A673 (cell line): Measurements from ENCODE around the gene CIDEA. TPM values are rescaled to one million over a fixed set of nuclear protein-coding genes. Genes with fewer than 3 reads are reported as not detected.

Source experiments
- BruUV-seq: library from RNA; stranded (reverse); fragments of 400-500 nt; replicated peaks from 2 replicates; lab custom pipeline; 2021; lab: Mats Ljungman, UMichigan
- CTCF ChIA-PET: fragments of 300-600 bp; sonication (Branson Sonifier 250); formaldehyde crosslinking; loops from one replicate; lab custom pipeline; 2022; ENCODE audit warnings: antibody characterized with exemption; lab: Charles Lee
- POLR2A ChIA-PET: fragments of 300-600 bp; sonication (Branson Sonifier 250); formaldehyde crosslinking; loops from one replicate; lab custom pipeline; 2022; ENCODE audit warnings: antibody characterized with exemption; ENCODE audit not compliant: low non-redundant PET; lab: Charles Lee
- DNase-seq: peaks from one replicate; pipeline ENCODE4 v3.0.0-alpha.2; 2015; ENCODE audit warnings: low spot score
- H3K27ac ChIP-seq: fragments of 200-600 bp; sonication (generic); 2 replicates; pipeline ENCODE4 v1.5.1; 2016; ENCODE audit warnings: mixed run types, low read depth, mild to moderate bottlenecking, mixed read lengths, antibody characterized with exemption, low read length; ENCODE audit not compliant: poor library complexity, severe bottlenecking
- H3K27me3 ChIP-seq: fragments of 200-600 bp; sonication (generic); replicated peaks from 2 replicates; pipeline ENCODE4 v1.6.1; 2017; ENCODE audit warnings: mixed run types, low read depth, mild to moderate bottlenecking, mixed read lengths, antibody characterized with exemption, low read length; ENCODE audit not compliant: insufficient read depth, poor library complexity
- H3K36me3 ChIP-seq: fragments of 200-600 bp; sonication (generic); 2 replicates; pipeline ENCODE4 v1.6.1; 2016; ENCODE audit warnings: mixed run types, mild to moderate bottlenecking, mixed read lengths, antibody characterized with exemption, low read length; ENCODE audit not compliant: insufficient read depth, poor library complexity, severe bottlenecking
- H3K4me1 ChIP-seq: fragments of 200-600 bp; sonication (generic); 2 replicates; pipeline ENCODE4 v1.6.1; 2017; ENCODE audit warnings: mixed run types, mild to moderate bottlenecking, mixed read lengths, antibody characterized with exemption, low read length; ENCODE audit not compliant: insufficient read depth, poor library complexity, severe bottlenecking
- H3K4me3 ChIP-seq: fragments of 200-600 bp; sonication (generic); 2 replicates; pipeline ENCODE4 v1.5.1; 2016; ENCODE audit warnings: low read depth, mixed run types, mild to moderate bottlenecking, mixed read lengths, low read length; ENCODE audit not compliant: poor library complexity, severe bottlenecking
- H3K9me3 ChIP-seq: fragments of 200-600 bp; sonication (generic); 2 replicates; pipeline ENCODE4 v1.6.1; 2016; ENCODE audit warnings: mixed run types, low read depth, mild to moderate bottlenecking, mixed read lengths, antibody characterized with exemption, low read length; ENCODE audit not compliant: poor library complexity, severe bottlenecking
- CTCF ChIP-seq: fragments of 300-800, 200-600 bp; sonication (generic); conservative IDR thresholded peaks from 2 replicates; pipeline ENCODE4 v1.5.1; 2017; ENCODE audit warnings: low read depth, mild to moderate bottlenecking, antibody characterized with exemption, low read length, moderate library complexity, mixed read lengths
- EZH2 ChIP-seq: fragments of 200-600 bp; sonication (generic); IDR thresholded peaks from 2 replicates; pipeline ENCODE4 v1.6.1; 2017; ENCODE audit warnings: borderline replicate concordance, low read depth, mild to moderate bottlenecking, mixed read lengths, antibody characterized with exemption, low read length; ENCODE audit not compliant: poor library complexity, severe bottlenecking
- intact Hi-C: fragments of 100-400 bp; cut with micrococcal nuclease; formaldehyde crosslinking; loops from one replicate; pipeline ENCODE4 v1.10.0; 2022; ENCODE audit not compliant: unreplicated experiment
- total RNA-seq: library from RNA; stranded (reverse); gene quantifications from 2 replicates; pipeline ENCODE4 v1.2.3, GENCODE V29; 2021

CIDEA gene
- total RNA-seq, 1 experiment from 2014 or later = not detected

DNA sequence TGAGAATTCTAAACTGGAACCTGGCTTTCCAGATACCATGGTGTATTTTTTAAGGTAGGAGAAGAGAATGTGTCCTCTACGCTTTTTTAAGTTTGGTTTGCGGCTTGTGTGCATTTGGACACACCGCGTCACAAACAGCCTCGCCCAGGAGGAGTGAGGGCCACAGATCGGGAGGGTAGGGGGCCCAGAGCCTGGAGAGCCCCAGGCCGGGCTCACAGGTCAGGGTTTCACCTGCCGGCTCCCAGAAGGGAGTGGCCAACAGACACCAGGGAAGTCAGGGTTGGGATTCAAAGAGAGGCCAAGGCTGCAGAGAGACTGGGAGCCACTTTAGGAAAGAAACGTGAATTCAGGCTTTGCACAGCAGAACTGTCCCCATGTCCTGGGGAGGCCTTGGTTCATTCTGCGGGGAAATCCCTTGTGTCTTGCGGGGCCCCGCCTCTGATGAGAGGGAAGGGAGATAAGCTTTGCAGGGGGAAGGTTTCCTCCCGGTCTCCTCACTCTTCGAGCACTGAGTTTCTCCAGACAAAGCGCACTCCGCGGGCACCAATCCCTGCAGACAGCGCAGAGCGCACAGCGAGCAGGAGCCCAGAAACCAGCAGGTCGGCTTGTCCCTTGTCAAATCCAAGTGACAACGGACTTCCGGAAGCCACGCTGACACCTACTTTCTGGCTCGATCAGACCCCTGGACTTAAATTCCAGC is 51.9 kb downstream of the CIDEA start:
- Histone ChIP-seq H3K27me3 (no peaks in the 10 kb centered on the region), H3K9me3 (peaks cover 2% of the 10 kb centered on the region), H3K27ac (no peak overlapping the region), H3K4me1 (peaks cover 5% of the 10 kb centered on the region), H3K36me3 (peaks cover 15% of the 10 kb centered on the region), H3K4me3 (no peak overlapping the region)
- intact Hi-C loops = loop anchor here (5.0 kb wide), 1 partner anchor 49 kb away; no protein-coding TSS in a partner anchor
- CTCF ChIA-PET = no interaction called here
- DNase-seq = no peak
- no TSS peak for BruUV-seq
- TF ChIP-seq CTCF (no peak), EZH2 (no peak)
- POLR2A ChIA-PET = no interaction called here

- no peak for TF ChIP-seq EZH2
- TF ChIP-seq CTCF = no peak
- H3K27ac ChIP-seq = peak overlapping the region; percentile 74
- peak; percentile 53 for DNase-seq
- intact Hi-C loops = loop anchor here (5.0 kb wide), 1 partner anchor 50 kb away; no protein-coding TSS in a partner anchor
- POLR2A ChIA-PET = no interaction called here
- CTCF ChIA-PET = interaction anchor here (1.6 kb wide), 1 partner anchor 35 kb away, joined by 8 read pairs; no protein-coding TSS in a partner anchor
- H3K4me3 ChIP-seq = peak overlapping the region; percentile 97
- H3K9me3 ChIP-seq = peaks cover 12% of the 10 kb centered on the region
- BruUV-seq = TSS peak; percentile 81
- H3K4me1 ChIP-seq = peaks cover 5% of the 10 kb centered on the region
- H3K27me3 ChIP-seq = no peaks in the 10 kb centered on the region
- H3K36me3 ChIP-seq = peaks cover 24% of the 10 kb centered on the region
Measured at GRCh38 chr18:12306752-12307700, 52.9 kb downstream of the CIDEA start.

DNA sequence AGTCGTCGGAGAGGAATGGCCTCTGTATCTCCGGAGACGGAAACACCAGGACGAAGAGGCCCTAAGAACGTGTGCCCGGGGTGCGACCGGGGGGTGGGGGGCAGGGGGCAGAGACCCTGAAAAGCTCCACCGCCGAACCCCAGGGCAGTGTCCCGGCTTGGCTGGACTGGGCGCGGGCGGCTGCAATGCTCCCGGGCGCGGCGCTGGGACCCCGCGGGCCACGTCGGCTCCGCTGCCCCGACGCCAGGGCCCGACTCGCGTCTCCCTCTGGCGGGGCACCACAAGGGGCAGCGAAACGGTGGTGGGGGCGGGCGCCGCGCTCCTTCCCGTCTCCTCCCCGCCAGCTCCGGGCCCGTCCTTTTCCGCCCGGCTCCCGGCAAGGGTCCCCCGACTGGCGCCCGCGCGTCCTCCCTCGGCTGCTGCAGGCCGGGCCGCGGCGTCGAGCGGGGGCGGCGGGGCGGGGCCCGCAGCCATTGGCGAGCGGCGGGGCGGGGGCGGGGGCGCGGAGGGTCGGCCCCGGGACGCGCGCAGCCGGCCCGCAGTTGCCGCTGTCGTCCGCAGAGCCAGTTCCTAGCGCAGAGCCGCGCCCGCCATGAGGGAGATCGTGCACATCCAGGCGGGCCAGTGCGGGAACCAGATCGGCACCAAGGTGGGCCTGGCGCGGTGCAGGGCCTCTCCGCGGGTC is 53.7 kb downstream of the CIDEA start, which contains the start of gene TUBB6:
Gene TUBB6 (plus strand): TSS at position 541 of the 685 bp plus-strand sequence. CDS start 52 bp downstream, at position 593.
- ChIA-PET CTCF (interaction anchor here (1.6 kb wide), 1 partner anchor 36 kb away, joined by 8 read pairs; no protein-coding TSS in a partner anchor), POLR2A (no interaction called here)
- Histone ChIP-seq H3K27me3 (no peaks in the 10 kb centered on the region), H3K4me1 (peaks cover 5% of the 10 kb centered on the region), H3K36me3 (peaks cover 30% of the 10 kb centered on the region), H3K27ac (peak within 1 kb of the TSS; percentile 82), H3K9me3 (peaks cover 17% of the 10 kb centered on the region), H3K4me3 (peak within 1 kb of the TSS; percentile 97)
- DNase-seq = peak; percentile 88
- TF ChIP-seq EZH2 (no peak), CTCF (no peak)
- intact Hi-C loops = loop anchor here (5.0 kb wide), 1 partner anchor 51 kb away; no protein-coding TSS in a partner anchor
- BruUV-seq = no TSS peak
